GM18868 (cell line): ENCODE data around the gene LRRFIP2.
"Not testable (repeated sequence)": the region's sequence is repeated elsewhere in the genome, so short reads cannot be mapped to it uniquely, and the experiment has no call there.

Source experiments
- ATAC-seq: cut with Tn5 transposase; IDR thresholded peaks from one replicate; pipeline ENCODE4 v1.9.1; 2021; ENCODE audit warnings: mild to moderate bottlenecking, moderate library complexity; ENCODE audit not compliant: unreplicated experiment

The LRRFIP2 gene

GRCh38 chr3:37145611-37146010 is 28.8 kb downstream of the LRRFIP2 start:
- ATAC-seq, result no peak

- ATAC-seq, result no peak
These were observed 29.6 kb downstream of the LRRFIP2 start for GRCh38 chr3:37144806-37145205.

- no peak for ATAC-seq
These were observed 30.6 kb downstream of the LRRFIP2 start for GRCh38 chr3:37143821-37144220.

GRCh38 chr3:37141676-37142075 is 32.7 kb downstream of the LRRFIP2 start:
- no peak for ATAC-seq

GRCh38 chr3:37140899-37141541 is 33.4 kb downstream of the LRRFIP2 start:
- ATAC-seq, result no peak

- ATAC-seq, result peak; percentile 86
These were observed 34.8 kb downstream of the LRRFIP2 start for GRCh38 chr3:37139567-37140052.

- ATAC-seq, result no peak
These were observed 35.6 kb downstream of the LRRFIP2 start for GRCh38 chr3:37138816-37139215.

- ATAC-seq, result no peak
These were observed 36.9 kb downstream of the LRRFIP2 start for GRCh38 chr3:37137516-37137915.

- ATAC-seq, result no peak
These were observed 38.3 kb downstream of the LRRFIP2 start for GRCh38 chr3:37136067-37136466.

- ATAC-seq, result no peak
These were observed 38.8 kb downstream of the LRRFIP2 start for GRCh38 chr3:37135561-37135960.

- no peak for ATAC-seq
These were observed 42.0 kb downstream of the LRRFIP2 start for GRCh38 chr3:37132334-37132733.

- ATAC-seq, result no peak
These were observed 42.6 kb downstream of the LRRFIP2 start for GRCh38 chr3:37131860-37132144.

GRCh38 chr3:37130984-37131859 is 43.2 kb downstream of the LRRFIP2 start:
- ATAC-seq, result no peak

GRCh38 chr3:37130448-37130847 is 43.9 kb downstream of the LRRFIP2 start:
- ATAC-seq, result no peak

GRCh38 chr3:37129871-37130270 is 44.5 kb downstream of the LRRFIP2 start:
- peak; percentile 61 for ATAC-seq

- no peak for ATAC-seq
These were observed 47.0 kb downstream of the LRRFIP2 start for GRCh38 chr3:37127340-37127739.

- no peak for ATAC-seq
These were observed 47.5 kb downstream of the LRRFIP2 start for GRCh38 chr3:37126856-37127255.

- no peak for ATAC-seq
These were observed 48.9 kb downstream of the LRRFIP2 start for GRCh38 chr3:37125195-37126073.

GRCh38 chr3:37124435-37124834 is 49.9 kb downstream of the LRRFIP2 start:
- no peak for ATAC-seq

- ATAC-seq, result no peak
These were observed 51.1 kb downstream of the LRRFIP2 start for GRCh38 chr3:37123292-37123691.

GRCh38 chr3:37122069-37122468 is 52.3 kb downstream of the LRRFIP2 start:
- ATAC-seq, result not testable (repeated sequence)
